CD4-positive, alpha-beta T cell treated with Interleukin-21 for 1 hour (primary cell): Measurements from ENCODE around the gene HDDC2.

ENCODE experiments used
- DNase-seq: peaks from one replicate; pipeline ENCODE4 v3.0.0-alpha.2; 2020

Gene HDDC2

GRCh38 chr6:125269328-125269985 lies 32.3 kb downstream of the HDDC2 start:
- DNase-seq: no peak

- no peak for DNase-seq
Measured at GRCh38 chr6:125268765-125269164, 33.0 kb downstream of the HDDC2 start.

- no peak for DNase-seq
Measured at GRCh38 chr6:125267806-125268523, 33.8 kb downstream of the HDDC2 start.

DNA sequence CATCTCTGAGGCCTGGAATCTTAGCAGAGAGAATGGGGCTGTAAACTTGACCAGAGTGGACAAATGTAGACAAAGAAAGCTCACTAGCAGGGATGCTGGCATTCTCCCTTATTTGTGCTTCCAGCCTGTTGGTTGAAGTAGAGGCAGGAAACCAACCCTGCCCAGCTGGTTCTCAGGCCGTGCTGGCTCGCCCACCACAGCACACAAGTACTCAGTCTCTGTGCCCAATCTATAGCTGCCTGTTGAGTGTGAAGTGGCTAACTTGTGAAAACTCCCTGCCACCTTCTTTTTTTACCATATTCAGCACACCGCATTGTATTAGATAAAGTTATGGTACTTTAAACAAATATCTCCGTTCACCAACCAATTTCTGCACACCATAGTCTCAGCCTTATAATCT lies 37.3 kb downstream of the HDDC2 start:
- DNase-seq: no peak

DNA sequence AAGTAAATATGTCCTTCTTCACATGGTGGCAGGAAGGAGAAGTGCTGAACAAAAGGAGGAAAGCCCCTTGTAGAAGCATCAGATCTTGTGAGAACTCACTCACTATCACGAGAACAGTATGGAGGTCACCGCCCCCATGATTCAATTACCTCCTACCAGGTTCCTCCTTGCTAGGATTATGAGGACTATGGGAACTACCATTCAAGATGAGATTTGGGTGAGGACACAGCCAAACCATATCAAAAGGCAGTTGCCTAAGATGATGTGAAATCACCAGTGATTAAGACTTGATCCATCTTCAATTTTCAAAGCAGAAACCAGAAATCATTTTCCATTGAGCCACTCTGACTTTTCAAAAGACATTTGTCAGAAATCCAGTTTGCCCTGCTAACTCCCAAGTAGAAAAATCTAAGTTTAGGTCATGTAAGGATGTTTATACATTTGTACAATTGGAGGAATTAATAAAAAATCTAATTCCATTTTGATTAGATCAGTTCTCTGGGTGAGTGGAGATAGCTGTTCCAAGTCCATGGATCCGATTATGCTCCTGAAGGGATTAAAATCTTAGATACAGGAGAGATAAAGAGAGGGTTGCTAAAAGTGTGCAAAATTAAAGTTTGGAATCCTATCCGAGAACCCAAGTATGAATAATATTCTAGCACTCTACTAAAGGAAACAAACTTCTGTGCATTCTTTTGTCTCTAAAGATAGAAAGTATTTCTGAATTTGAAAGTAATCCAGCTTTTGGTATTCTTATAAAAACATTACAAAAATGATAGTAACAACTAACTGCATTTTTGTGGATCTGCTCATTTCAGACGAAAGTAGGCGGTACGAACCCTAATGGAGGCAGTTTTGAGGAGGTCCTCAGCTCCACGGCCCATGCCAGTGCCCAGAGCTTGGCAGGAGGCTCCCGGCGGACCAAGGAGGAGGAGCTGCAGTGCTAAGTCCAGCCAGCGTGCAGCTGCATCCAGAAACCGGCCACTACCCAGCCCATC lies 39.5 kb downstream of the HDDC2 start:
- DNase-seq: no peak

DNA sequence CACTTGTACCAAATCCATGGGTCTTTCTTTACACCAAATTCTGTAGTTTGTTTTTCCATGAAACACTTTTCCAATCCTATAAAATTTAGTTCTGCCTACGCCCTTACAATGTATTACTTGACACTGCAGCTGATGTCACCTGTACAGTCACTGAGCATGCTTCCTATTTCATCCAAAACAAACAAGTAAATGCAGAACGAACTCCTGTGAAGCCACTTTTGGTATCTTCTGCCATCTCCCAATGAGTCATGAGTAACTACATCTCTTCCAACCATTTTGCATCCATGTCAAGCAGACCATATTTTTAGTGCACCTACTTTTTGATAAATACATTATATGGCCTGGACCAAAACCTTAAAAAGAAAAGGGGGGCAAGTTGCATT lies 42.4 kb downstream of the HDDC2 start:
- DNase-seq: no peak

DNA sequence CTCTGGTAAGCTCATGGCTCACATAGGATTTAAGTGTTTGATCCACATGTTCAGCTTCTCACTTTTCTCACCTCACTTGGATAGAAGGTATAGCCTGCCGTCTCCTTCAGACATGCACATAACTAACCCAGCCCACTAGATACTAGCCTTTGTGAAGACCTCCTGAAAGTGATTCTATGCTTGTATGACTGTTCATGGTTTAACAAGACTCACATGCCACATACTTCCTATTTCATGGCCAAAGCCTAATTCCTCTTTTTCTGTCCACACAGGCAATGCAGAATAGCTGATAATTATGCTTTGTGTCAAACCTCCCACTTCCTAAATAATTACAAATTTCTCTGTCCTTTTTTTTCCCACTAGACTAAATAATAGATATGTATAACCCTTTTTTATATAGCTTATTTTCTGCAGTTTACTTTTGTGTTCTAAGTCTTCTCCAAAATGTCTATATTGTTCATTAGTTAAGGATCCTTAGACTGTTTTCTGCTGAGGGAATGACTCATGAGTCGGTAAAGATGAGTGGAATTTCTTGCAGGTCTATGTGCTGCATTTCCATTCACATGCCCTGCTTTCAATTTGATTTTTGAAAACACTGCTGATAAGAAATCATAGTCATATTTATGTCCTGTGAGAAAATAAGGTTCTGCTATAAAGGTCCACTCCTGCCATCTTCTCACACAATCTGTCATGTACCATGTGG lies 43.0 kb downstream of the HDDC2 start:
- no peak for DNase-seq

GRCh38 chr6:125257351-125257750 lies 44.4 kb downstream of the HDDC2 start:
- DNase-seq: no peak

- DNase-seq: no peak
Measured at GRCh38 chr6:125255201-125255600, 46.6 kb downstream of the HDDC2 start.

DNA sequence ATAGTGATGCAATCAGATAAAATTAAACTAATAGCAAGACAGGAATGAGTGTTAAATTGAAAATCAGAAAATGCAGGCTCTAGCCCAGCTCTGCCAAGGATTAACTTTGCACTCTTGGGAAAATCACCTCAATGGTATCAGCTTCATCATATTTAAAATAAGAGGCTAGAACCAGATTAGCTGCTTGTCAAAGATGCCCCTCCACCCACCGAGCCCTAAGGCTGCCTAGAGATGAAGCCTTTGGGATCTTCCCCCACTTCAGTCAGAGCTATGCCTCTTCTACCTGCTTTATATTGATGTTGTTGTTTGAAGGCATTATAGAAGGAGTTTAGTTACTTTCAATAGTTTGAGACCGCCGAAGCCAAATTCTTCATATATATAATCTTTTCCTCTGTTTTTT lies 47.4 kb downstream of the HDDC2 start:
- no peak for DNase-seq

DNA sequence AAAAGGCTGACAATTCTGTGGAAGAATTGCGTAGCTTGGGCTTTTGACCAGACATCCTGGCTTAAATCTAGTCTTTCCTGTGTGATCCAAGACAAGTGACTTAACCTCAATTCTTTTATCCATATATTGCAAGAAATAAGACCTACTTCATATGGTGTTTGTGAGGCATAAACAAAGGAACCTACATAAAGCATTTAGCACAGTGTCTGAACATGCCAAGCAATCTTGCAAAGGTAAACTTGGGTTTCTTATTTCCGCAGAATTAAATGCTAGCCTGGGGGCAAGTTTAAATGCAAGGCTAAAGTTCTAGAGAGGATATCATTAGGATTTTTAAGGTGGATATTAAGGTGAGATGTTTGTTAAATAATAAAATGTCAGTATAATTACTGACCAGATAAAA lies 47.9 kb downstream of the HDDC2 start:
- no peak for DNase-seq

GRCh38 chr6:125252891-125253290 lies 48.9 kb downstream of the HDDC2 start:
- no peak for DNase-seq

DNA sequence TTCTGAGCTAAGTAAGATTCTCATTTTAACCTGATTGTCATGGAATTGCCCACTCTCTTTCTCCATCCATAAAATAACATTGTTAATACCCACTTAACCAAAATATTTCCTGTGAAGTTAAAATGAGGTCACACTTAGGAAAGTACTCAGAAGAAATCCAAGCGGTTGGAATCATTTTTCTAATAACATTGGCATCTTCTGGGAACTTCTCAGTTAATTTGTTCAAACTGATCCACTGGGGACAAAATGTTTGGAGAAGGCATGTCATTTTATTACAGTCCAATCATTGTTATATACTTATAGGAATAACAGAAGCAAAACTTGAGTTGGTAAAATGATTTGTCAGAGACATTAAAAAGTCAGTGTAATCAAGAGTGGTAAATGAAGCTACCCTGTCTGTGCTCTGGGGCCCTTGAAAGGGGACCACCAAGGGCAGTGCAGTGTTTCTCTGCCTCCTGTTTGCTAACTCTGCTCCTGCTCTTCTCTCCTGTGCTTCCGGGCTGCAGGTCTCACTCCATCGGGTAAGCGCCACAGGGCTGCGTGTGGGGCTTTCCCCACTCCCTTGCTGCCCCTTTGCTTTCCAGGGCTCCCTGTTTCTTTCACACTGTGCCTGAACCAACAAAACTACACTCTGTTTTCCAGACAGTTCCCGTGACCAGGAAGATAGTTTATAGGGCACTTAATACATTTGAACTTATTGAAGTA lies 50.1 kb downstream of the HDDC2 start:
- DNase-seq: no peak

DNA sequence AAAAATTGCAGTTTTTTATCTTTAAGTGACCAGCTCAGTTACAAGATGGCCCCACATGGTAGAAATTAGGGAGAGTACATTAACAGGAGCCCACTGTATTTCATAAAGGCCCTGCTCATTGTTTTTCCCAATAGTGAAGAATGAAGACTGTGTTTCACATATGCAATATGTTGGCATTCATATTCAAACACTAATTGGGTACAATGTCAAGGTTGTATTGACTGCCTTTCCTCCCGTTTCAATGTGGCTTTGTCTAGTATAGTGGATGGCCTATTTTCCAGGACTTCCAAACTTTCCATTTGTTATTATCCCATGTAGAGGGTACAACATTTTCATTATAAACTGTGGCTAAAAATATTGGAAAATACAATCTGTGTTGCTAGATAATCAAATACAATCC lies 51.3 kb downstream of the HDDC2 start:
- no peak for DNase-seq

- DNase-seq: no peak
Measured at GRCh38 chr6:125248136-125248535, 53.6 kb downstream of the HDDC2 start.

DNA sequence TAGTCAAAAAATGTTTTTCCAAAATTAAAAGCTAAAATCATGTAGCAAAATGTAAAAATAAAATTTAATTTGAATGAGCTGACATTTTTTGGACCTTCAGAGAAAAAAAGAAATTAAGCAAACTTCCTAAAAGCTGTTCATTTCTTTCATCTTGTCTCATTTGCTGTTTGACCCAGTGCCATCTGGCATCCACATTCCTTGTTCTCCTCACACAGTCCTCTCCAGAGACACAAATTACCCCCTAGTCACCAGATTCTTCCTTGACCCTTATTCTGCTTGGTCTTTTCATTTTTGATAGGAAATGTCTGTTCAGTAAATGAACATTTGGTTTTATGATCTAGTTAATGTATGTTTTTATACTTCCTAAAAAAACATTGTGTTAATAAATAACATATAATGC lies 55.2 kb downstream of the HDDC2 start:
- no peak for DNase-seq

GRCh38 chr6:125245523-125246264 lies 56.1 kb downstream of the HDDC2 start:
- no peak for DNase-seq

GRCh38 chr6:125245109-125245508 lies 56.7 kb downstream of the HDDC2 start:
- no peak for DNase-seq

- DNase-seq: no peak
Measured at GRCh38 chr6:125237764-125238163, 64.0 kb downstream of the HDDC2 start.

DNA sequence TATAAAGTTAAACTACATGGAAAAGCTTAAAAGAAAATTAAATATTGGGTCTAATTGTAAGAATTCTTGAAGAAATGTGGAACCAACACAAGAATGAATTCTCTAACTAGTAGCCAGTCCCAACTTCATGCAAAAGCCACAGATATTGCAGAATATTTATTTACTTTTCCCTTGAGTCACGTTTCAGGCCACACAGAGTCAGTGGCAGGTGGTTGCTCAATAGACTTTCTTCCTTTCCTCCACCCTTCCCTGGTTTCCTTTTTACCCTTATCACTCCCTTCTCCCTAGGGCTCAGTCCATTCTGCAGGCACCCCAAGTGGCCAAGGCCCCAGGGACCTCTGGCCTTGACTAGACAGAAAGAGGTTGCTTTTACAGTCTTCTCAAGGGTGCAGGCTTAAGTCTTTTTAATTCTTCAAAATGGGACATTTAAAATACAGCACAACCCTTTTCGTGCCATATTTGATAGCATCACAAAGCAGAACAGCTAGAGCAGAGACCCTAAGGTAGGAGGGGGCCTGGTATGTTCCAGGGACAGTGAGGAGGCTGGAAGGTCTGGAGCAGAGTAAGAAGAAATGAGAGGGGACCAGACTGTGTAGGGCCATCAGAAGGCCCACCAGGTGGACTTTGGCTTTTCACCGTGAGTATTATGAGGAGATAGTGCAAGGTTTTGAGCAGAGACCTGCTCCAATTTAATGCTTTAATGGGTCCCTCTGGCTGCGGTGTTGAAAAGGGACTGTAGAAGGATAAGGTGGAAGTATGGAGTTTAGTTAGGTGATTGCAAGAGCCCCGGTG lies 65.0 kb downstream of the HDDC2 start:
- DNase-seq: no peak

- DNase-seq: no peak
Measured at GRCh38 chr6:125233202-125233601, 68.6 kb downstream of the HDDC2 start.
